ENCODE data around the gene TBCD. TPM values are rescaled to one million over a fixed set of nuclear protein-coding genes. Genes with fewer than 3 reads are reported as not detected.

TBCD gene
- total RNA-seq, 1 donor from 2014 or later: 31.8 TPM

GRCh38 chr17:82970067-82970466 lies 218.2 kb downstream of the TBCD start:
- Mint-ChIP-seq H3K27ac (ENCODE audit: unreplicated experiment) (no peak overlapping the region), H3K4me3 (ENCODE audit: unreplicated experiment) (no peak overlapping the region), H3K4me1 (ENCODE audit: low read depth, unreplicated experiment) (no peaks in the 10 kb centered on the region), H3K9me3 (ENCODE audit: unreplicated experiment) (peaks cover 2% of the 10 kb centered on the region), H3K36me3 (ENCODE audit: low read depth, unreplicated experiment) (peaks cover 2% of the 10 kb centered on the region), H3K27me3 (ENCODE audit: low read depth, unreplicated experiment) (peaks cover 4% of the 10 kb centered on the region)
- Histone ChIP-seq H2AFZ (ENCODE audit: low read depth, low read length) (no peak overlapping the region), H3K79me2 (ENCODE audit: insufficient read depth, low read length) (no peaks in the 10 kb centered on the region), H3K27me3 (ENCODE audit: insufficient read depth, low read length) (no peaks in the 10 kb centered on the region), H3K36me3 (ENCODE audit: insufficient read depth, low read length) (no peaks in the 10 kb centered on the region), H3K9ac (ENCODE audit: low read length) (no peak overlapping the region), H3K4me2 (ENCODE audit: low read length) (no peak overlapping the region), H4K20me1 (ENCODE audit: insufficient read depth, low read length) (no peaks in the 10 kb centered on the region), H3K4me1 (ENCODE audit: insufficient read depth, low read length) (no peaks in the 10 kb centered on the region), H3K4me3 (ENCODE audit: insufficient read depth, low read depth, low read length) (no peak overlapping the region), H3K27ac (ENCODE audit: low read depth, low read length) (no peak overlapping the region), H3K9me3 (ENCODE audit: insufficient read depth, low read depth, low read length) (no peaks in the 10 kb centered on the region)
- TF ChIP-seq CTCF (IDR thresholded peaks at IDR 0.05; ENCODE audit: insufficient read depth, low read depth, low read length) (no peak), EZH2 (IDR thresholded peaks at IDR 0.05; ENCODE audit: insufficient read depth, low read length) (no peak)
- DNase-seq (ENCODE audit: low read depth) (no peak), FAIRE-seq (no peak)

GRCh38 chr17:82970818-82971590 lies 219.1 kb downstream of the TBCD start:
- H3K27ac ChIP-seq (ENCODE audit: low read depth, low read length): no peak overlapping the region

More at GRCh38 chr17:82970818-82971590, 219.1 kb downstream of the TBCD start:
- H3K27ac Mint-ChIP-seq (ENCODE audit: unreplicated experiment): no peak overlapping the region
- FAIRE-seq: no peak
- no peaks in the 10 kb centered on the region for H3K79me2 ChIP-seq (ENCODE audit: insufficient read depth, low read length)
- no peak for DNase-seq (ENCODE audit: low read depth)
- no peak overlapping the region for H3K4me3 ChIP-seq (ENCODE audit: insufficient read depth, low read depth, low read length)
- H3K36me3 ChIP-seq (ENCODE audit: insufficient read depth, low read length): no peaks in the 10 kb centered on the region
- peaks cover 2% of the 10 kb centered on the region for H3K36me3 Mint-ChIP-seq (ENCODE audit: low read depth, unreplicated experiment)
- H3K27me3 Mint-ChIP-seq (ENCODE audit: low read depth, unreplicated experiment): peaks cover 4% of the 10 kb centered on the region
- no peaks in the 10 kb centered on the region for H3K4me1 ChIP-seq (ENCODE audit: insufficient read depth, low read length)
- H3K9ac ChIP-seq (ENCODE audit: low read length): no peak overlapping the region
- H3K9me3 Mint-ChIP-seq (ENCODE audit: unreplicated experiment): peaks cover 2% of the 10 kb centered on the region
- no peaks in the 10 kb centered on the region for H3K9me3 ChIP-seq (ENCODE audit: insufficient read depth, low read depth, low read length)
- H3K4me3 Mint-ChIP-seq (ENCODE audit: unreplicated experiment): no peak overlapping the region
- no peak overlapping the region for H2AFZ ChIP-seq (ENCODE audit: low read depth, low read length)
- H3K4me1 Mint-ChIP-seq (ENCODE audit: low read depth, unreplicated experiment): no peaks in the 10 kb centered on the region
- TF ChIP-seq CTCF (IDR thresholded peaks at IDR 0.05; ENCODE audit: insufficient read depth, low read depth, low read length) (no peak), EZH2 (IDR thresholded peaks at IDR 0.05; ENCODE audit: insufficient read depth, low read length) (no peak)
- H3K4me2 ChIP-seq (ENCODE audit: low read length): no peak overlapping the region
- H4K20me1 ChIP-seq (ENCODE audit: insufficient read depth, low read length): no peaks in the 10 kb centered on the region
- H3K27me3 ChIP-seq (ENCODE audit: insufficient read depth, low read length): no peaks in the 10 kb centered on the region
